Transverse colon (tissue), 3 donors: ENCODE measurements around the gene RUVBL2.

Experiments
- CTCF ChIP-seq, 5 experiments: fragments of 200-600 bp in 3 of 5; fragments of 450-650 bp in 2 of 5; sonication (generic) in 3 of 5; IDR thresholded peaks; 1 replicate in 2 of 5; 2 replicates in 3 of 5; pipeline ENCODE4 v1.5.1; 2016 to 2017; ENCODE audit warnings: antibody characterized with exemption in 5 of 5, inconsistent platforms in 3 of 5, mild to moderate bottlenecking in 2 of 5, moderate library complexity in 1 of 5
- EP300 ChIP-seq: sonication (generic); formaldehyde crosslinking; IDR thresholded peaks from one replicate; pipeline ENCODE4 v1.6.1; 2017; ENCODE audit warnings: antibody characterized with exemption, low read depth
- POLR2A ChIP-seq: fragments of 450-650 bp; IDR thresholded peaks from one replicate; pipeline ENCODE4 v1.6.1; 2016; ENCODE audit warnings: antibody characterized with exemption, mild to moderate bottlenecking, moderate library complexity

GRCh38 chr19:48982280-48982679, 11.4 kb upstream of the RUVBL2 start:
- TF ChIP-seq EP300 (no peak), CTCF (IDR thresholded peaks at IDR 0.05) (no peak), POLR2A (no peak)
